HepG2 (cell line): Measurements from ENCODE around the gene SH2D1B. TPM values are rescaled to one million over a fixed set of nuclear protein-coding genes. Genes with fewer than 3 reads are reported as not detected.

Experiments
- ATAC-seq: fragments of 200-7000 bp; cut with Tn5 transposase; 3 replicates; pipeline ENCODE4 v1.9.1; 2020; ENCODE audit warnings: mild to moderate bottlenecking, moderate library complexity
- BruUV-seq: library from RNA; stranded (reverse); fragments of 400-500 nt; replicated peaks from 2 replicates; lab custom pipeline; 2021; lab: Mats Ljungman, UMichigan
- CTCF ChIA-PET: fragments of 300-600 bp; formaldehyde crosslinking; extraction: SDS; loops from one replicate; lab custom pipeline; 2021; ENCODE audit warnings: low total read pairs, inconsistent platforms, low intra/inter-chr PET ratio; lab: Yijun Ruan, JAX
- POLR2A ChIA-PET: fragments of 350-600 bp; sonication (Branson Sonifier 250); formaldehyde crosslinking; loops from one replicate; lab custom pipeline; 2020; ENCODE audit warnings: antibody characterized with exemption, inconsistent platforms; lab: Yijun Ruan, JAX
- DNase-seq: peaks from one replicate; pipeline ENCODE4 v3.0.0-alpha.2; 2015; ENCODE audit warnings: low spot score
- FAIRE-seq: peaks from 3 replicates; lab custom pipeline; 2011; peaks lifted over from hg19 to GRCh38; lab: Jason Lieb, UNC
- H2AFZ ChIP-seq: one replicate; pipeline ENCODE4 v1.6.1; 2011; ENCODE audit warnings: low read length, inconsistent platforms
- H3K27ac ChIP-seq: fragments of 300-600 bp; 3 replicates; pipeline ENCODE4 v1.8.0; 2011; ENCODE audit warnings: mixed run types, mild to moderate bottlenecking, mixed read lengths, low read length, inconsistent platforms; ENCODE audit not compliant: insufficient read depth; ENCODE audit errors: extremely low read length
- H3K27me3 ChIP-seq, 2 experiments: fragments of 200-600 bp in 1 of 2; 2 replicates in 1 of 2; 3 replicates in 1 of 2; pipeline versions ENCODE4 v1.6.0 to v1.8.0; 2011; ENCODE audit warnings: low read length in 2 of 2, mild to moderate bottlenecking in 2 of 2, moderate library complexity in 2 of 2, inconsistent platforms in 1 of 2; ENCODE audit not compliant: insufficient read depth in 2 of 2, control insufficient read depth in 1 of 2
- H3K36me3 ChIP-seq, 2 experiments: fragments of 200-600 bp in 1 of 2; replicated peaks in 1 of 2; 2 replicates in 1 of 2; 3 replicates in 1 of 2; pipeline versions ENCODE4 v1.5.1 to v1.8.0; 2011; ENCODE audit warnings: low read length in 2 of 2, inconsistent platforms in 1 of 2; ENCODE audit not compliant: insufficient read depth in 2 of 2, control insufficient read depth in 1 of 2
- H3K4me1 ChIP-seq: 2 replicates; pipeline ENCODE4 v1.5.1; 2012; ENCODE audit warnings: low read length, inconsistent platforms; ENCODE audit not compliant: insufficient read depth
- H3K4me2 ChIP-seq: 2 replicates; pipeline ENCODE4 v1.6.0; 2011; ENCODE audit warnings: low read depth, low read length, inconsistent platforms
- H3K4me3 ChIP-seq, 3 experiments: fragments of 200-600 bp in 1 of 3; sonication (generic), shearing (Covaris generic) in 1 of 3; replicated peaks in 1 of 3; 2 replicates each; pipeline ENCODE4 v1.5.1; 2011 to 2016; ENCODE audit warnings: low read length in 3 of 3, inconsistent platforms in 2 of 3, low read depth in 2 of 3, mild to moderate bottlenecking in 2 of 3, control low read depth in 1 of 3, mixed read lengths in 1 of 3; ENCODE audit not compliant: insufficient read depth in 1 of 3
- H3K79me2 ChIP-seq: one replicate; pipeline ENCODE4 v1.6.1; 2011; ENCODE audit warnings: low read length, inconsistent platforms; ENCODE audit not compliant: insufficient read depth
- H3K9ac ChIP-seq: 2 replicates; pipeline ENCODE4 v1.6.0; 2011; ENCODE audit warnings: mild to moderate bottlenecking, low read depth, low read length, inconsistent platforms; ENCODE audit not compliant: insufficient read depth
- H3K9me3 ChIP-seq: 2 replicates; pipeline ENCODE4 v1.5.1; 2012; ENCODE audit warnings: mild to moderate bottlenecking, low read length
- H4K20me1 ChIP-seq: 2 replicates; pipeline ENCODE4 v1.6.0; 2011; ENCODE audit warnings: inconsistent platforms, mild to moderate bottlenecking, low read length, moderate library complexity; ENCODE audit not compliant: insufficient read depth
- JUN ChIP-seq: sonication (generic); formaldehyde crosslinking; IDR thresholded peaks from 2 replicates; pipeline ENCODE4 v1.4.0; 2020; ENCODE audit warnings: mild to moderate bottlenecking, missing genetic modification reagents
- ZNF33B ChIP-seq: sonication (generic); formaldehyde crosslinking; IDR thresholded peaks from 2 replicates; pipeline ENCODE4 v1.5.1; 2020; ENCODE audit warnings: mild to moderate bottlenecking, missing genetic modification reagents
- WGBS: methylation state at CpG from one replicate; pipeline ENCODE4 v1.1.6; 2017; ENCODE audit warnings: low lambda C conversion rate; 5-methylcytosine and 5-hydroxymethylcytosine counted together
- in situ Hi-C: cut with HindIII; loops from 2 replicates; pipeline ENCODE4 v1.10.0; 2017; ENCODE audit warnings: low pct_unique_long_range_greater_than_20kb; ENCODE audit not compliant: extremely low pct_ligation_motif_present
- intact Hi-C: fragments of 100-400 bp; cut with micrococcal nuclease; formaldehyde crosslinking; loops from one replicate; pipeline ENCODE4 v1.10.0; 2022; ENCODE audit not compliant: unreplicated experiment
- polyA plus RNA-seq, 8 experiments: library from polyadenylated mRNA; depleted of rRNA in 3 of 8; stranded (reverse) in 7 of 8; unstranded in 1 of 8; fragments of >200 nt; fragmentation: Illumina TruSeq in 4 of 8; extraction: Trizol in 4 of 8; gene quantifications; 2 replicates each; pipeline versions ENCODE4 v1.2.1 to v1.2.3, GENCODE V29; 2011 to 2016; ENCODE audit warnings: low read depth in 4 of 8, missing spikeins in 1 of 8, mixed read lengths in 1 of 8; ENCODE audit not compliant: insufficient read depth in 1 of 8
- total RNA-seq, 5 experiments: library from RNA; depleted of rRNA; stranded (reverse); fragments of >200 nt; fragmentation: Illumina TruSeq; extraction: Trizol; gene quantifications; 2 replicates each; pipeline ENCODE4 v1.2.3, GENCODE V29; 2016; ENCODE audit warnings: low read depth in 1 of 5
- TF ChIP-seq, protein P1 (sequence below): sonication (generic); formaldehyde crosslinking; IDR thresholded peaks from 2 replicates; pipeline ENCODE4 v1.5.1; 2020; ENCODE audit warnings: mild to moderate bottlenecking, missing genetic modification reagents, borderline replicate concordance

Gene SH2D1B
- total and polyA plus RNA-seq, 2 of the 13 experiments (the other 11 are each of a cell fraction or from before 2014, with no cell fraction given) = not detected

DNA sequence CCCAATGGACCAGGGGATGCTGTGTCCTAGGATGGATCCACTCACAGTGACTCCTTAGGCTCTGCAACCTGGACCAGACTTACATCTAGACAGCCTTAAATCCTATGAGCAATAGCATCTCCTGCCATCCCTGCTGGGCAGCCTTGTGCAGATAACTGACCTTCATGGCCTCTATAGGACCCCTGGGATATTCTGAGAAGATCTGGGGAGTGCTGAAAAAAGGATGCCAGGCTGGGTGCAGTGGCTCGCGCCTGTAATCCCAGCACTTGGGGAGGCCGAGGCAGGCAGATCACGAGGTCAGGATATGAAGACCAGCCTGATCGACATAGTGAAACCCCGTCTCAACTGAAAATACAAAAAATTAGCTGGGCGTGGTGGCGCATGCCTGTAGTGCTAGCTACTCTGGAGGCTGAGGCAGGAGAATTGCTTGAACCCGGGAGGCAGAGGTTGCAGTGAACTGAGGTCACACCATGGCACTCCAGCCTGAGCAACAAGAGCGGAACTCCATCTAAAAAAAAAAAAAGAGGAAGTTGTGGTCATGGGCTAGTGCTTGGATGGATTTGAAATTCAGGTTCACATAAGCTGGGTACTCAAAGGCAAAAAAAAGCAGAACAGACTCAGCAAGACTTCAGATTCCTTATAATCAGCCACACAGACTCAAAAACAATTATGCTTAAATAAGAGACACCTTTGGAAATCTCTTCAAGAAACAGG, 10.9 kb upstream of the SH2D1B start:
- Histone ChIP-seq H3K9ac (no peak overlapping the region), H3K9me3 (no peaks in the 10 kb centered on the region), H4K20me1 (no peaks in the 10 kb centered on the region), H2AFZ (no peak overlapping the region), H3K4me3 (no peak overlapping the region), H3K79me2 (no peaks in the 10 kb centered on the region), H3K4me2 (no peak overlapping the region), H3K27me3 (peaks cover 0 to 10% of the 10 kb centered on the region in 2 experiments; a peak in 2 of 5 replicates), H3K36me3 (no peaks in the 10 kb centered on the region), H3K27ac (no peak overlapping the region), H3K4me1 (no peaks in the 10 kb centered on the region)
- TF ChIP-seq, protein P1, sequence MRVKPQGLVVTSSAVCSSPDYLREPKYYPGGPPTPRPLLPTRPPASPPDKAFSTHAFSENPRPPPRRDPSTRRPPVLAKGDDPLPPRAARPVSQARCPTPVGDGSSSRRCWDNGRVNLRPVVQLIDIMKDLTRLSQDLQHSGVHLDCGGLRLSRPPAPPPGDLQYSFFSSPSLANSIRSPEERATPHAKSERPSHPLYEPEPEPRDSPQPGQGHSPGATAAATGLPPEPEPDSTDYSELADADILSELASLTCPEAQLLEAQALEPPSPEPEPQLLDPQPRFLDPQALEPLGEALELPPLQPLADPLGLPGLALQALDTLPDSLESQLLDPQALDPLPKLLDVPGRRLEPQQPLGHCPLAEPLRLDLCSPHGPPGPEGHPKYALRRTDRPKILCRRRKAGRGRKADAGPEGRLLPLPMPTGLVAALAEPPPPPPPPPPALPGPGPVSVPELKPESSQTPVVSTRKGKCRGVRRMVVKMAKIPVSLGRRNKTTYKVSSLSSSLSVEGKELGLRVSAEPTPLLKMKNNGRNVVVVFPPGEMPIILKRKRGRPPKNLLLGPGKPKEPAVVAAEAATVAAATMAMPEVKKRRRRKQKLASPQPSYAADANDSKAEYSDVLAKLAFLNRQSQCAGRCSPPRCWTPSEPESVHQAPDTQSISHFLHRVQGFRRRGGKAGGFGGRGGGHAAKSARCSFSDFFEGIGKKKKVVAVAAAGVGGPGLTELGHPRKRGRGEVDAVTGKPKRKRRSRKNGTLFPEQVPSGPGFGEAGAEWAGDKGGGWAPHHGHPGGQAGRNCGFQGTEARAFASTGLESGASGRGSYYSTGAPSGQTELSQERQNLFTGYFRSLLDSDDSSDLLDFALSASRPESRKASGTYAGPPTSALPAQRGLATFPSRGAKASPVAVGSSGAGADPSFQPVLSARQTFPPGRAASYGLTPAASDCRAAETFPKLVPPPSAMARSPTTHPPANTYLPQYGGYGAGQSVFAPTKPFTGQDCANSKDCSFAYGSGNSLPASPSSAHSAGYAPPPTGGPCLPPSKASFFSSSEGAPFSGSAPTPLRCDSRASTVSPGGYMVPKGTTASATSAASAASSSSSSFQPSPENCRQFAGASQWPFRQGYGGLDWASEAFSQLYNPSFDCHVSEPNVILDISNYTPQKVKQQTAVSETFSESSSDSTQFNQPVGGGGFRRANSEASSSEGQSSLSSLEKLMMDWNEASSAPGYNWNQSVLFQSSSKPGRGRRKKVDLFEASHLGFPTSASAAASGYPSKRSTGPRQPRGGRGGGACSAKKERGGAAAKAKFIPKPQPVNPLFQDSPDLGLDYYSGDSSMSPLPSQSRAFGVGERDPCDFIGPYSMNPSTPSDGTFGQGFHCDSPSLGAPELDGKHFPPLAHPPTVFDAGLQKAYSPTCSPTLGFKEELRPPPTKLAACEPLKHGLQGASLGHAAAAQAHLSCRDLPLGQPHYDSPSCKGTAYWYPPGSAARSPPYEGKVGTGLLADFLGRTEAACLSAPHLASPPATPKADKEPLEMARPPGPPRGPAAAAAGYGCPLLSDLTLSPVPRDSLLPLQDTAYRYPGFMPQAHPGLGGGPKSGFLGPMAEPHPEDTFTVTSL (CRISPR knock-in tag) = no peak
- TF ChIP-seq ZNF33B (no peak), JUN (no peak)
- 69% methylated on average over 10 of the region's 10 CpGs for WGBS
- in situ Hi-C loops = no loop called here
- ATAC-seq = no peak
- intact Hi-C loops = loop anchor here (10.0 kb wide), 1 partner anchor 72 kb away; the partner anchor contains the start of gene UHMK1
- CTCF ChIA-PET = no interaction called here
- DNase-seq = no peak
- POLR2A ChIA-PET = no interaction called here
- no TSS peak for BruUV-seq
- no peak for FAIRE-seq
